IPS-18c (cell line): ENCODE results near the gene PDE4DIP.
"Not testable (repeated sequence)": the region's sequence is repeated elsewhere in the genome, so short reads cannot be mapped to it uniquely, and the experiment has no call there.

ENCODE experiments used
- H3K4me3 ChIP-seq: 2 replicates; pipeline ENCODE4 v1.7.0; 2013; ENCODE audit warnings: low read depth, mild to moderate bottlenecking, low read length, moderate library complexity; ENCODE audit not compliant: insufficient read depth
- H3K9me3 ChIP-seq: one replicate; pipeline ENCODE4 v1.6.1; 2013; ENCODE audit warnings: mild to moderate bottlenecking, low read length, moderate library complexity; ENCODE audit not compliant: control insufficient read depth, insufficient read depth

Gene PDE4DIP

GRCh38 chr1:148860579-148861259, 16.5 kb downstream of the PDE4DIP start:
- H3K9me3 ChIP-seq, H3K4me3 ChIP-seq: not testable (repeated sequence)

DNA sequence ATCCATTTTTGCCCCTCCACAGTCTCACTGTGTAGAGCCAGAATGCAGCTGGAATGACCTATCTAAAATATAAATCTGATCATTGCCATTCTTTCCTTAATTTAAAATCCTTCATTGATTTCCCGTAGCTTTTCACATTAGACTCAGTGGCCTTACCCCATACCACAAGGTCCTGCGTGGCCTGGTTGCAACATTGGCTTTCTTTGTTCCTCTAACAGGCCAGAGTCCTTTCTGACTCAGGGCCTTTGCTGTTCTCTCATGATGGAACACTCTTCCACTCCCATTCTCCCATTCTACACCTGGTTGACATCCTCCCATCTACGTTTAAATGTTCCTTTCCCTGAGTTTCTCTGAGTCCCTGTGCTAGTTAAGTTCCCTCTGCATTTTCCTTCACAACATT, 18.4 kb downstream of the PDE4DIP start:
- H3K4me3 ChIP-seq, H3K9me3 ChIP-seq: not testable (repeated sequence)

DNA sequence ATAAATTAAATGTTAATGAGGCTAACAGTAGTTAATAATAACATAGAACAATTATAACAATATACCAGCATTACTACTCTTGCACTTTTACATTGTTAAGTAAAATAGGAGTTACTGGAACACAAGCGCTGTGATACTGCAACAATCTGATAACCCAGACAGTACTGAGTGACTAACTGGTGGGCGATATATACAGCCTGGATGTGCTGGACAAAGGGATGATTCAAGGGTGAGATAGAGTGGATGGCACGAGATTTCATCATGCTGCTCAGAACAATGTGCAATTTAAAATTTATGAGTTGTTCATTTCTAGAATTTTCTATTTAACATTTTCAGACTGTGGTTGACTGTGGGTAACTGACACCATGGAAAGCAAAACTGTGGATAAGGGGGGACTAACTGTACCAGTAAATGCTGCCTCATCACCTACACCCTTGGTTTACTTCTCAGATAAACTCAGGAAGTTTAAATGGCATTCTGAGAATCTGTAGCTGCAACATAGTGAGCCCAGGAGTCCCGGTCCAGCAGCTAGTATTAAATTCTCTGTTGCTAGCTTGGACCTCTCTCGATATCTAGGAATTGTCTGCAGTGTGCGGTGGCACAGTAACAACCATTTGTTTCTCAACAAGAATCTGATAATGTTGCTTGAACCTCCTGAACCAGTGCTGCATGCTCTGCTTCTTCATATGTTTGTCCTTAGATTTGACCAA, 24.9 kb downstream of the PDE4DIP start:
- not testable (repeated sequence) for H3K4me3 ChIP-seq

DNA sequence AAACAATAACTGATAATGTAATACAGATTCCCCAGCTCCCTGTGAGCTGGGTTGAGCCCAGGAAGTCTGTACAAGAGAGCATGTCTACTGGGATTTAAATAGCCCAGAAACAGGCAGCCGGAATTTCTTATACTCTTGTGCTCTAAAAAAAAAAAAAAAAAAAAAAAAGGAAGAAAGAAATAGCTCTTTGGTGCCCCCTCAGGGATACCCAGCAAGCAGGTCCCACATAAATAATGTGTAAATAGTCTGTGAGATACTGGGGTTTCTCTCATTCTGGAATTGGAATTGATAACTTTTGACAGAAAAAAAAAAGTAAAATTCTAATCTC, 25.4 kb downstream of the PDE4DIP start:
- not testable (repeated sequence) for H3K9me3 ChIP-seq, H3K4me3 ChIP-seq

More for the DNA sequence above, 24.9 kb downstream of the PDE4DIP start:
- H3K9me3 ChIP-seq, result not testable (repeated sequence)

GRCh38 chr1:148874408-148875388, 30.5 kb downstream of the PDE4DIP start:
- H3K4me3 ChIP-seq, H3K9me3 ChIP-seq: not testable (repeated sequence)

DNA sequence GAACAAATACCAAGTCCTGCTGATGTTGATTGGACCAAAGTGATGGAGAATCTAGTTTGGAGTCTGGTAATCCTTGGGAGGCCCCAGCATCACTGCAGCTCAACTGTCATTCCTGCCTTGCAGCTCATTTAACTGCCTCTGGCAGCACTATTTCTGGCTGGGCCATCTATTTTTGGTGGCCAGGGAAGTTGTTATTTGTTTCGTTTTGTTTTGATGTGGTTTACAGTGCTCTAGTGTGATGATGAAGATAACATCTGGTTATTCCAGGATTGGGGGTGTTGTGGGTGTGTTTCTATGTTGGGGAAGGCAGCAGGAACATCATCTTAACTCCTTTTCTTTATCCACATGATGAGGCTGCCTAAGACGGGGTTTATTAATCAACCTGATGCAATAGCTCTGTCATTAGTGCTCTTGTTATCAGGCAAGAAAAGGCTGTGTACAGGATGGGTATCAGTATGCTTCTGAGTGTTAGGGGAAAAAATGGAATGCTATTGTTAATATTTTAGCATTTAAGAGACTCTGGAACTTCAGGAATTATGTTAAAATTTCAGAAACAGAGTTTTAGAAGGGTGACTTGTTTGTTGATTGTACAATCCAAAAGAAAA, 35.7 kb downstream of the PDE4DIP start:
- H3K9me3 ChIP-seq, result not testable (repeated sequence)

DNA sequence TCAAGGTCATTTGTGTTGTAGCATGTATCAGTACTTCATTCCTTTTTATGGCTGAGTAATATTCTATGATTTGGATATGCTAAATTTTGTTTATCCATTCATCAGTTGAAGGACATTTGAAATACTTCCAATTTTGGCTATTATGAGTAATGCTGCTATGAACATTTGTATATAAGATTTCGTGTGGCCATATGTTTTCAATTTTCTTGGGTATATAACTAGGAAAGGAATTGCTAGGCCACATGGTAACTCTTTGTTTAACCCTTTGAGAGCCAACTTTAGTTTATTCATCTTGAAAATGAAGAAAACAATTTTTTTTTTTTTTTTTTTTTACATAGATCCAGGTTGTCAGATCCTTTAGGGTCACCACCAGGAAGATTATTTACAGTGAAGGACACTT, 37.0 kb downstream of the PDE4DIP start:
- H3K9me3 ChIP-seq, result not testable (repeated sequence)

More for the DNA sequence above, 35.7 kb downstream of the PDE4DIP start:
- not testable (repeated sequence) for H3K4me3 ChIP-seq

DNA sequence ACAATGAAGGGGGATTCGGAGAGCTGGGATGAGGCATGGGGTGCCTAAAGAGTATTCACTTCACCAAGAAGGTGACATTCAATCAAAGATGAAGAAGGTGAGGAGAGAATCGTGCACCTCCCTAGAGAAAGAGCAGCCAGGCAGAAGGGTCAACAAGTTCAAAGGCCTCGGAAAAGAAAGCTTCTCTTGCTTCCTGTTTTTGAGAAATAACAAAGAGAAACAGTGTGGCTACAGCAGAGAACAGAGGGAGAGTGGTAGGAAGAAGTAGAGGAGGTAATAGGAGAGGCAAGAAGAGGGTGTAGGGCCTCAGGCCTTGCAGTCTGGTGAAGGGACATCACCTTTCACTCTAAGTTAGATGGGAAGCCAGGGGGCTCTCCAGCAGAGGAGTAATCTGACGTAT, 41.0 kb downstream of the PDE4DIP start:
- not testable (repeated sequence) for H3K4me3 ChIP-seq

More for the DNA sequence above, 37.0 kb downstream of the PDE4DIP start:
- H3K4me3 ChIP-seq, result not testable (repeated sequence)

GRCh38 chr1:148886293-148886692, 42.1 kb downstream of the PDE4DIP start:
- H3K4me3 ChIP-seq, H3K9me3 ChIP-seq: not testable (repeated sequence)

More for the DNA sequence above, 41.0 kb downstream of the PDE4DIP start:
- not testable (repeated sequence) for H3K9me3 ChIP-seq

DNA sequence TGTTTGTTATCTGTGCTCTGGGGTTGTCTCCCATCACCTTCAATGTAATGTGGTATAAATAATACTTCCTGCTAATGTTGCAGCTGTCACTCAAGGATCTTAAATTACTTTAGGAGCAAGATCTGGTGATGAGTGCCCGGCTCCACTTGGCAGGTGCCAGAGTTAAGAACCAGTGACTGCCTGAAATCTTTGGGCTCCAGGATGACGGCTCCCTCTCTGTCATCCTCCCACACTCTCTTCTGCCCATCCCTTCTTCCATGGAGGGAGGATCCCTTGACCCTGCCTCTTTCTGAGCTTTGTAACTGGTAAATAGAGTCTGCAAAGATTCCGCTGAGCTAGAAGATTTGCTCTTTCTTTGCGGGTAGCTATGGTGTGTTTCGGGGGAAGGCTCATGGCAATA, 44.4 kb downstream of the PDE4DIP start:
- H3K4me3 ChIP-seq, H3K9me3 ChIP-seq: not testable (repeated sequence)

- not testable (repeated sequence) for H3K4me3 ChIP-seq, H3K9me3 ChIP-seq
Measured at GRCh38 chr1:148889267-148890074, 45.2 kb downstream of the PDE4DIP start.

GRCh38 chr1:148890075-148890568, 45.9 kb downstream of the PDE4DIP start:
- H3K9me3 ChIP-seq, H3K4me3 ChIP-seq: not testable (repeated sequence)

DNA sequence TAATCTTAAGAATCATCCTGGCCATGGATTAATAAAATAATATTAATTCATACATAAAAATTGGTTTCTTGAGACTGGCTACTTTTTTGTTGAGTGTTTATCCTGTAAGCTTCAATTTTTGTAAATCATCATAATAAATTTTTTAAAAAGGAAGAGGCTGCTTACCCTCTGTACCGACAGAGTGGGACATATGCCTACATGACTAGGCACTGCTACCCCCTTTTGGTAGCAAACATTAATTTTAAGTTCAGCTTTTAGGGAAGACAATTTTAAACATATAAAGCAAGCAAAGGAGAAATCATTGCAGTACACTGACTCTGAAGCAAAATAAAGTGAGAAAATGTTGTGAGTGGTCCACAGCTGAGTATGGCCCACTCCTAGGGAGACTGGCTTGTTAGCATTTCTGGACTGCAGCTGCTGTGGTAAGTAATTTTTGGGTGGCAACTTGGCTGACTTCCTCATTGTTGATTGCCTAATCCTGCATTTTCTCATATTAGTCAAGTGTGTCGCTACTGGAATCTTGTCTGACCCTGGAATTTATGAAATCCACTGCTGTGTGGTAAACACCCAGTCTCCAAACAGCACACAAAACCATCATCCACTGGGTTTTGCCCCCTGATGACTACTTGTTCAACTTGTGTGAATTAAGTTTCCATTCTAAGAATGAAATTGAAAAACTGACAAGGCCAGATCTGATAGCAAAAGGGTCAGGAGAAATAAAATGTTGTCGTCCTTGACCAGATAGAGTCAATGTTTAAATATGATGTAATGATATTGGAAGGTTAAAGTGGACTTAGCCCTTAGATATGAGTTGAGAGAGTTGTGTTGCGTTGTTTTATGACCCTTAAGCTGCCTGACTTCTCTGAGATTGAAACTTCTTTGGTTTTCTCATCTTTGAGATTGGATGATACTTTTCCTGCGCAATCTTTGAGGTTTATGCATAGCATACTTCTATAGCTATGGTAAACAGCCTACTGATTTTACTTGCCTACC, 50.4 kb downstream of the PDE4DIP start:
- not testable (repeated sequence) for H3K4me3 ChIP-seq, H3K9me3 ChIP-seq

DNA sequence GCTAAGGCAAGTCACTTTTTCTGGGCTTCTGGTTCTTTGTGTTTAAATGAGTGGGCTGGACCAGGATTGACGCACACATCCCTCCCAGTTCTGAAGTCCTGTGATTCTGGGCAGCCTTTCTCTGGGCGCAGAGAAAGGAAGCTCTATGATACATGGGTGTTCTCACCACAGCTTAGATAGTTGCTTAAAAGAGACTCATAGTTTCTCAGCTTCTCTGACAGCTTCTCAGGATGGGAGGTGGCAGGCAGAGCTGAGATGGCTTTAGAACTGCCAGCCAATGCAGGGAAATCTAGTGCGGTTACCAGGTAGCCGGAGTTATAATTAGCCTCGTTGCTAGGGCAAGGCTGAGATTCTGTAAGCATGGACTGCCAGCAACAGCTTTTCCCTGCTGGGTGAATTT, 55.8 kb downstream of the PDE4DIP start:
- not testable (repeated sequence) for H3K9me3 ChIP-seq, H3K4me3 ChIP-seq

DNA sequence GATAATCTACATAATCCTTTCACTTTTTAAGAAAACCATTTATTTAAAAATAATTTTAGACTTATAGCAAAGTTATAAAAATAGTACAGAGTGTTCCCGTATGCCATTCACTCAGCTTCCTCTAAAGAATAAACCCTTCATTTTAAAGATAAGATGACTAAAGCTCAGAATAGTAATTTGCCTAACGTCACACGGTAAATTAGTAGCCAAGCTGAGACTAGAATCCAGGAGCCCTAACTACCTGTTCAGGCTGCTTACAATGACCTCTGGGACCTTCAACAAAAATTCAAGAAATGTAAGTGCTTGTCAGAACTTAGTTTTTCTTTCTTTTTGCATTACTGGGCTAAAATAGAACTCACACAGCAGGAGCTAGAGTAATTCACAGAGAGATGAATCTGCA, 56.5 kb downstream of the PDE4DIP start:
- not testable (repeated sequence) for H3K9me3 ChIP-seq, H3K4me3 ChIP-seq
